ENCODE measurements around the gene ACTL9.

GRCh38 chr19:8699908-8700307 is 1.3 kb upstream of the ACTL9 start:
- TF ChIP-seq CTCF (IDR thresholded peaks at IDR 0.05) (no peak), POLR2A (IDR thresholded peaks at IDR 0.05) (no peak)
